ENCODE results near the gene AKT2.
"Not testable (repeated sequence)": the region's sequence is repeated elsewhere in the genome, so short reads cannot be mapped to it uniquely, and the experiment has no call there.

The AKT2 gene

GRCh38 chr19:40232949-40233810 lies 52.0 kb downstream of the AKT2 start:
- no peak for DNase-seq

- DNase-seq, result no peak
Measured at GRCh38 chr19:40232479-40232878, 52.7 kb downstream of the AKT2 start.

- no peak for DNase-seq
Measured at GRCh38 chr19:40231544-40232424, 53.4 kb downstream of the AKT2 start.

GRCh38 chr19:40231057-40231456 lies 54.1 kb downstream of the AKT2 start:
- no peak for DNase-seq

- DNase-seq, result no peak
Measured at GRCh38 chr19:40229926-40230417, 55.2 kb downstream of the AKT2 start.

- DNase-seq, result no peak
Measured at GRCh38 chr19:40229484-40229883, 55.7 kb downstream of the AKT2 start.

- DNase-seq, result no peak
Measured at GRCh38 chr19:40228863-40229262, 56.3 kb downstream of the AKT2 start.

GRCh38 chr19:40228346-40228745 lies 56.8 kb downstream of the AKT2 start:
- no peak for DNase-seq

- DNase-seq, result no peak
Measured at GRCh38 chr19:40225440-40226305, 59.5 kb downstream of the AKT2 start.

GRCh38 chr19:40224342-40225150 lies 60.6 kb downstream of the AKT2 start:
- no peak for DNase-seq

GRCh38 chr19:40223135-40223822 lies 61.9 kb downstream of the AKT2 start:
- DNase-seq, result no peak

GRCh38 chr19:40221858-40222619 lies 63.1 kb downstream of the AKT2 start:
- DNase-seq, result peak; percentile 83

GRCh38 chr19:40220674-40221073 lies 64.5 kb downstream of the AKT2 start:
- DNase-seq, result no peak

GRCh38 chr19:40219721-40220276 lies 65.3 kb downstream of the AKT2 start:
- no peak for DNase-seq

- DNase-seq, result not testable (repeated sequence)
Measured at GRCh38 chr19:40219029-40219428, 66.1 kb downstream of the AKT2 start.

GRCh38 chr19:40217934-40218890 lies 66.9 kb downstream of the AKT2 start, which contains the start of gene TTC9B:
Gene TTC9B, minus strand, starts transcription at chr19:40218384. Its CDS starts 3 bp downstream, at chr19:40218381.
- peak; percentile 15 for DNase-seq

- peak; percentile 33 for DNase-seq
Measured at GRCh38 chr19:40217027-40217810, 67.9 kb downstream of the AKT2 start.

GRCh38 chr19:40216777-40217026 lies 68.4 kb downstream of the AKT2 start:
- no peak for DNase-seq

Data from activated CD4-positive, alpha-beta T cell treated with anti-CD3 and anti-CD28 coated beads, Interleukin-2, amount 50 U/mL, for 16 hours (primary cell).